ENCODE results near the gene PSMB8.

PSMB8 gene

GRCh38 chr6:32855467-32856174 lies 11.8 kb upstream of the PSMB8 start:
- no peak for DNase-seq

GRCh38 chr6:32854376-32855178 lies 10.7 kb upstream of the PSMB8 start:
- DNase-seq: no peak

GRCh38 chr6:32853541-32854375 lies 9.9 kb upstream of the PSMB8 start, which contains the start of the genes PSMB9 and TAP1:
PSMB9 (plus strand) TSS chr6:32854192; CDS start chr6:32854230, 38 bp downstream.
TAP1 (minus strand) TSS chr6:32853704; CDS start chr6:32853636, 68 bp downstream.
- DNase-seq: peak; percentile 70 to 85

- peak in 1 of 2 experiments; percentile 31 for DNase-seq
These were observed 9.1 kb upstream of the PSMB8 start for GRCh38 chr6:32852844-32853540.

GRCh38 chr6:32852018-32852843 lies 8.4 kb upstream of the PSMB8 start:
- no peak for DNase-seq

GRCh38 chr6:32851025-32851424 lies 7.2 kb upstream of the PSMB8 start:
- DNase-seq: no peak

GRCh38 chr6:32849126-32849525 lies 5.3 kb upstream of the PSMB8 start:
- no peak for DNase-seq

- DNase-seq: no peak
These were observed 3.9 kb upstream of the PSMB8 start for GRCh38 chr6:32847795-32848194.

GRCh38 chr6:32847004-32847403 lies 3.2 kb upstream of the PSMB8 start:
- DNase-seq: no peak

- DNase-seq: no peak
These were observed 1.6 kb upstream of the PSMB8 start for GRCh38 chr6:32845384-32845884.

- DNase-seq: no peak
These were observed 1.1 kb upstream of the PSMB8 start for GRCh38 chr6:32844839-32845383.

- peak in 1 of 2 experiments; percentile 15 for DNase-seq
These were observed 392 bp downstream of the PSMB8 start for GRCh38 chr6:32843331-32843978.

- DNase-seq: no peak
These were observed 1.2 kb downstream of the PSMB8 start for GRCh38 chr6:32842690-32843089.

- DNase-seq: no peak
These were observed 1.7 kb downstream of the PSMB8 start for GRCh38 chr6:32842021-32842650.

- DNase-seq: no peak
These were observed 3.1 kb downstream of the PSMB8 start for GRCh38 chr6:32840604-32841246.

- no peak for DNase-seq
These were observed 4.5 kb downstream of the PSMB8 start for GRCh38 chr6:32839356-32839755.

GRCh38 chr6:32838114-32838958 lies 5.5 kb downstream of the PSMB8 start, which contains the start of gene TAP2:
TAP2 (minus strand) TSS chr6:32838739; CDS start chr6:32838233, 506 bp downstream.
- DNase-seq: peak; percentile 65 to 77

- DNase-seq: no peak
These were observed 6.2 kb downstream of the PSMB8 start for GRCh38 chr6:32837651-32838113.
